SU-DHL-6 (cell line): Measurements from ENCODE around the gene ARL11.

ENCODE experiments used
- EZH2phosphoT487 ChIP-seq: fragments of 200-600 bp; sonication (generic), shearing (Covaris generic); conservative IDR thresholded peaks from 2 replicates; pipeline ENCODE4 v1.6.1; 2018; ENCODE audit warnings: mild to moderate bottlenecking, antibody characterized with exemption, low read length, moderate library complexity, mixed read lengths
- TF ChIP-seq, protein P1 (sequence below): fragments of 200-600 bp; sonication (generic); IDR thresholded peaks from one replicate; pipeline ENCODE4 v1.5.1; 2017; ENCODE audit warnings: antibody characterized with exemption, mild to moderate bottlenecking, low read length, moderate library complexity; ENCODE audit not compliant: insufficient read depth, poor library complexity, severe bottlenecking

GRCh38 chr13:49646688-49647087 lies 18.4 kb downstream of the ARL11 start:
- TF ChIP-seq, protein P1, sequence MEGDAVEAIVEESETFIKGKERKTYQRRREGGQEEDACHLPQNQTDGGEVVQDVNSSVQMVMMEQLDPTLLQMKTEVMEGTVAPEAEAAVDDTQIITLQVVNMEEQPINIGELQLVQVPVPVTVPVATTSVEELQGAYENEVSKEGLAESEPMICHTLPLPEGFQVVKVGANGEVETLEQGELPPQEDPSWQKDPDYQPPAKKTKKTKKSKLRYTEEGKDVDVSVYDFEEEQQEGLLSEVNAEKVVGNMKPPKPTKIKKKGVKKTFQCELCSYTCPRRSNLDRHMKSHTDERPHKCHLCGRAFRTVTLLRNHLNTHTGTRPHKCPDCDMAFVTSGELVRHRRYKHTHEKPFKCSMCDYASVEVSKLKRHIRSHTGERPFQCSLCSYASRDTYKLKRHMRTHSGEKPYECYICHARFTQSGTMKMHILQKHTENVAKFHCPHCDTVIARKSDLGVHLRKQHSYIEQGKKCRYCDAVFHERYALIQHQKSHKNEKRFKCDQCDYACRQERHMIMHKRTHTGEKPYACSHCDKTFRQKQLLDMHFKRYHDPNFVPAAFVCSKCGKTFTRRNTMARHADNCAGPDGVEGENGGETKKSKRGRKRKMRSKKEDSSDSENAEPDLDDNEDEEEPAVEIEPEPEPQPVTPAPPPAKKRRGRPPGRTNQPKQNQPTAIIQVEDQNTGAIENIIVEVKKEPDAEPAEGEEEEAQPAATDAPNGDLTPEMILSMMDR, result no peak
- no peak for TF ChIP-seq EZH2phosphoT487
